Nephron (organoid): Measurements from ENCODE around the gene ATP5IF1.

Experiments
- H3K27ac Mint-ChIP-seq, 3 experiments: 2 replicates each; pipeline ENCODE4 v1.8.0; 2020; ENCODE audit warnings: mixed read lengths in 3 of 3, mild to moderate bottlenecking in 2 of 3, moderate library complexity in 1 of 3
- H3K27me3 Mint-ChIP-seq: 2 replicates; pipeline ENCODE4 v1.8.0; 2021; ENCODE audit warnings: low read depth, mild to moderate bottlenecking, moderate library complexity, mixed read lengths
- H3K36me3 Mint-ChIP-seq: 2 replicates; pipeline ENCODE4 v1.8.0; 2020; ENCODE audit warnings: low read depth, mixed read lengths
- H3K4me1 Mint-ChIP-seq: 2 replicates; pipeline ENCODE4 v1.8.0; 2020; ENCODE audit warnings: mixed read lengths
- H3K4me3 Mint-ChIP-seq, 3 experiments: 2 replicates each; pipeline ENCODE4 v1.8.0; 2020; ENCODE audit warnings: mild to moderate bottlenecking in 3 of 3, mixed read lengths in 3 of 3, moderate library complexity in 2 of 3
- H3K9me3 Mint-ChIP-seq: 2 replicates; pipeline ENCODE4 v1.8.0; 2020; ENCODE audit warnings: mixed read lengths
- TF ChIP-seq, protein P1 (sequence below), 3 experiments: fragments of 200-600 bp; sonication (generic); IDR thresholded peaks; one replicate each; pipeline ENCODE4 v1.5.0; 2021; ENCODE audit warnings: antibody characterized with exemption in 3 of 3; ENCODE audit not compliant: unreplicated experiment in 3 of 3

The ATP5IF1 gene

GRCh38 chr1:28232558-28233263 is 3.2 kb upstream of the ATP5IF1 start, which contains the start of gene DNAJC8:
Gene DNAJC8 (minus strand): TSS chr1:28233029. CDS start chr1:28232998, 31 bp downstream.
- TF ChIP-seq, protein P1, sequence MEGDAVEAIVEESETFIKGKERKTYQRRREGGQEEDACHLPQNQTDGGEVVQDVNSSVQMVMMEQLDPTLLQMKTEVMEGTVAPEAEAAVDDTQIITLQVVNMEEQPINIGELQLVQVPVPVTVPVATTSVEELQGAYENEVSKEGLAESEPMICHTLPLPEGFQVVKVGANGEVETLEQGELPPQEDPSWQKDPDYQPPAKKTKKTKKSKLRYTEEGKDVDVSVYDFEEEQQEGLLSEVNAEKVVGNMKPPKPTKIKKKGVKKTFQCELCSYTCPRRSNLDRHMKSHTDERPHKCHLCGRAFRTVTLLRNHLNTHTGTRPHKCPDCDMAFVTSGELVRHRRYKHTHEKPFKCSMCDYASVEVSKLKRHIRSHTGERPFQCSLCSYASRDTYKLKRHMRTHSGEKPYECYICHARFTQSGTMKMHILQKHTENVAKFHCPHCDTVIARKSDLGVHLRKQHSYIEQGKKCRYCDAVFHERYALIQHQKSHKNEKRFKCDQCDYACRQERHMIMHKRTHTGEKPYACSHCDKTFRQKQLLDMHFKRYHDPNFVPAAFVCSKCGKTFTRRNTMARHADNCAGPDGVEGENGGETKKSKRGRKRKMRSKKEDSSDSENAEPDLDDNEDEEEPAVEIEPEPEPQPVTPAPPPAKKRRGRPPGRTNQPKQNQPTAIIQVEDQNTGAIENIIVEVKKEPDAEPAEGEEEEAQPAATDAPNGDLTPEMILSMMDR (IDR thresholded peaks at IDR 0.05; ENCODE audit: unreplicated experiment in 3 of 3), result no peak

DNA sequence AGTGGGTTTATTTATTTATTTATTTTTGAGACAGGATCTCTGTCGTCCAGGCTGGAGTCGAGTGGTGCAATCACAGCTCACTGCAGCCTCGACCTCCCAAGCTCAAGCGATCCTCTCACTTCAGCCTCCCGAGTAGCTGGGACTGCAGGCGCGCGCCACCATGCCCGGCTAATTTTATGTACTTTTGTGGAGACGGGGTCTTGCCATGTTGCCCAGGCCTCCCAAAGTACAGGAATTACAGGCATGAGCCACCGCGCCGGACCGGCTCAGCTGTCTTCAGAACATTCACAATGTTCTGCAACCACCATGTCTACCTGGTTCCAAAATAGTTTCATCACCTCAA is 2.7 kb upstream of the ATP5IF1 start:
- peaks cover 3% of the 10 kb centered on the region for H3K27me3 Mint-ChIP-seq
- H3K27ac Mint-ChIP-seq, result peak overlapping the region in 2 of 3 experiments; percentile 90 to 97
- peaks cover 11% of the 10 kb centered on the region for H3K36me3 Mint-ChIP-seq
- no peaks in the 10 kb centered on the region for H3K9me3 Mint-ChIP-seq
- H3K4me1 Mint-ChIP-seq, result peaks cover 11% of the 10 kb centered on the region
- H3K4me3 Mint-ChIP-seq, result peak overlapping the region; percentile 79 to 100 (median 83)
- TF ChIP-seq, protein P1 (IDR thresholded peaks at IDR 0.05; ENCODE audit: unreplicated experiment in 3 of 3), result no peak

More at GRCh38 chr1:28232558-28233263, 3.2 kb upstream of the ATP5IF1 start, which contains the start of gene DNAJC8:
- Mint-ChIP-seq H3K27ac (peak within 1 kb of the TSS; percentile 90 to 97 (median 94)), H3K4me1 (peaks cover 11% of the 10 kb centered on the region), H3K27me3 (peaks cover 3% of the 10 kb centered on the region), H3K4me3 (peak within 1 kb of the TSS; percentile 98 to 100 (median 100)), H3K9me3 (no peaks in the 10 kb centered on the region), H3K36me3 (peaks cover 13% of the 10 kb centered on the region)

- Mint-ChIP-seq H3K27me3 (peaks cover 3% of the 10 kb centered on the region), H3K4me1 (peaks cover 16% of the 10 kb centered on the region), H3K4me3 (no peak overlapping the region), H3K27ac (no peak overlapping the region), H3K9me3 (no peaks in the 10 kb centered on the region), H3K36me3 (peaks cover 8% of the 10 kb centered on the region)
- TF ChIP-seq, protein P1 (IDR thresholded peaks at IDR 0.05; ENCODE audit: unreplicated experiment in 3 of 3), result no peak
Measured at GRCh38 chr1:28236656-28237322, 865 bp downstream of the ATP5IF1 start.

DNA sequence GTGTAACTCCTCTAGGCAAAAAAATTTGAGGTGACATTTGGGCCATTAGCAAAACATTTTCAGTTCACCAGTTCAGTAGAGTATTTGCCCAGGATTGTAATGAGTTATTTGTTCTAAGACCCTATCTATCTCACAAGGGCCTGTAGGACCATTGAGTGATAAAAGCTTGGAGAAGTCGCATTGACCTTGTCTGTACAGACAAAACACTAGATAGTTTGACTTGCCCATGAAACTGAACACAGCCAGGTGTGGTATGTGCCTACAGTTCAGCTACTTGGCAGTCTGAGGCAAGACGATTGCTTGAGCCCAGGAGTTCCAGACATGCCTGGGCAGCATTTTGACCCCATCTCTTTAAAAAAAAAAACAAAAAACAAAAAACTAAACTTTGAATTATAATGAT is 3.1 kb downstream of the ATP5IF1 start:
- Mint-ChIP-seq H3K27me3 (no peaks in the 10 kb centered on the region), H3K4me3 (peak overlapping the region; percentile 16 to 48 (median 23)), H3K36me3 (peaks cover 3% of the 10 kb centered on the region), H3K9me3 (no peaks in the 10 kb centered on the region), H3K4me1 (peaks cover 11% of the 10 kb centered on the region), H3K27ac (peak overlapping the region in 2 of 3 experiments; percentile 30 to 82)
- TF ChIP-seq, protein P1 (IDR thresholded peaks at IDR 0.05; ENCODE audit: unreplicated experiment in 3 of 3), result no peak

DNA sequence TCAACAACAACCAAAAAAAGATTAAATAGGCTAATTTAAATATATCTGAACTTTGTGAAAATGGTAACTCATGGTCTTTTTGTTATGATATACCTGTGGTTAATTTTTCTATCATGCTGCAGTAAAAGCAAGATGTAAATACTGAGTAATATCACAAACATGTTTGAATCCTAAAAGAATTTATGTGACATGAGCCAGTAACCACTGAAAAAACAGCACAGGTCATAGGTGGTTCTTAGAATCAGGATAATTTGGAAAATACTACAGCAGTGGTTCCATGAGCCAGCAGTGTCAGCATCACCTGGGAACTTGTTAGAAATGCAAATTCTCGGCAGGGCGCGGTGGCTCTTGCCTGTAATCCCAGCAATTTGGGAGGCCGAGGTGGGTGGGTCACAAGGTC is 4.1 kb downstream of the ATP5IF1 start:
- no peaks in the 10 kb centered on the region for H3K27me3 Mint-ChIP-seq
- TF ChIP-seq, protein P1 (IDR thresholded peaks at IDR 0.05; ENCODE audit: unreplicated experiment in 3 of 3), result no peak
- peaks cover 3% of the 10 kb centered on the region for H3K36me3 Mint-ChIP-seq
- peaks cover 18% of the 10 kb centered on the region for H3K4me1 Mint-ChIP-seq
- no peak overlapping the region for H3K4me3 Mint-ChIP-seq
- no peaks in the 10 kb centered on the region for H3K9me3 Mint-ChIP-seq
- peak overlapping the region in 1 of 3 experiments; percentile 97 for H3K27ac Mint-ChIP-seq
